Inferior parietal cortex (tissue), 1 donor: ENCODE data around the gene HNRNPLL.

Source experiments
- DNase-seq: peaks from one replicate; pipeline ENCODE4 v3.0.0-alpha.2; 2016; ENCODE audit errors: extremely low spot score

Gene HNRNPLL

DNA sequence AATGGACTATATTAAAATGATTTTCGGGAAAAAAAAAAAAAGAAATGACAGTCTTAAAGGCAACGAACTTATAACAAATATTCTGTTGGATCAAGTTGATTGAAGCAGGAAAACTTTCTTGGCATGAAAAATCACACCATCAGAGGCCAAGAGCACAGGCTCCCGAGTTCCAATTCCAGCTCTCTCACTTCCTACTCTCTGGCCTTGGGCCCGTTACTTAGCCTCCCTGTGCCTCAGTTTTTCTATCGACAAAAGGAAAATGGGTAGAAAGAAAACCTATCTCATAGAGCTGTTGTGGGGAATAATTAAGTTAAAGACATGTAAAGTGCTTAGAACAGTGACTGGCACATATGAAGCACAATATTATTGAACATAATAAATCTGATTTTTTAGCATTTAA is 74.2 kb downstream of the HNRNPLL start:
- no peak for DNase-seq

DNA sequence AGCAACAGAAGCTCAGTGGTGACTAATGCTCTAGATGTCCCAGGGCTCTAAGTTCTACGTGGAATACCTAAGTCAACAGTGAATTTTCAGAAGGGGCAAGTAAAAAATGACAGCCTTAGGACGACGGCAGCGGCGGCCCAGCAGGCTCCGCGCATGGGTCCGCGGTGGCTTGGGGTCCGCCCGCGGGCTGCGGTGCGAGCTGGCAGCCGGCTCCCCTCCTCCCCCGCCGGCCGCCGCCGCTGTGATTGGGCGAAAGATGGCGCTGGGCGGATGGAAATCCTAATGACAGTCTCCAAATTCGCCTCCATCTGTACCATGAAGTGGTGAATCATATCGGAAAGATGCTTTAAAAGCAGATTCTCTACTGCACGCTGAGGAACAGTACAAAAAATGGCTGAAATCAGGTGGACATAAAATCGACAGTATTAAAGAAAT is 74.7 kb downstream of the HNRNPLL start:
- DNase-seq = peak; percentile 61

DNA sequence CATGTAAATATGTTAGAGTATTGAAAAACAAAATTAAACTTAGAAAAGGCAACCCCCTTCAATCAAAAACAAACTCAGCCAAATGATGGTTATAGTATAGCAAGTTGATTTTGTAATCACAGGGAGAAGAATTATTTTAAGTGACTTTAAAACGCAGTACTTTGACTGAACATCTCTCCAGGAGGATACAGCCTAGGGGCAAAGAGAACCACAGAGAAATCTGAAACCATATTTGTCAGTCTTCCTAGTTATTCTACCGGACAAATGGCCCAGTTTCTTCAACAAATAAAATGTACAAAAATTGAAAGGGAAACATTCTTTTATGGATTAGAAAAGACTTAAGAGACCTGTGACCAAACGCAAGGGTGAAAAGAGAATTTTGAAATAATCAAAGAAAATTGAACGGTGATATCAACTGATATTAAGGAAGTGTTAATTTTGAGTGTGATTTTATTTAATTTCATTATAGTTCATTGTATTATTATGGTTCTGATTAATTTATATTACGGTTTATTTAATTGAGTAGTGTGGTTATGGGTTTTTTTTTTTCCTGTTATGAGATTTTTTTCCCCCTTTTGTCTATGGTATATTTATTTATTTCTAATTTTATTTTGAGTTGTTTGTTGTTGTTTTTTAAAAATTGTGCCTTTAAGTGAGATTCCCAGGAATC is 75.3 kb downstream of the HNRNPLL start:
- no peak for DNase-seq

DNA sequence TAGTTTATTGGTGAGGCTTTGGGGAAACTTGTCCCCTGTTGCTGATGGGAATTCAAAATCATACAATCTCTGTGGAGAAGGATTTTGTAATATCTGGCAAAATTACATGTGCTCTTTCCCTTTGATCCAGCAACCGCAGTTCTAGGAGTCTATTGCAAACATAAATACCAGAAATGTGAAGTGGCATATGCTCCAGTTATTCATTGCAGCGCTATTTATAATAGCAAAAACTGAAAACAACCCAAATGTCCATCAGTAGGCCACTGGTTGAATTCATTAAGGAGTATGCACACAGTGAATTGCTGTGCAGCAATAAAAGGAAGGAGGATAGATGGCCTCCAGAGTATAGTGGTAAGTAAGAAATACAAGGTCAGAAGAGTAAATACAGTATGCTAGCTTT is 76.5 kb downstream of the HNRNPLL start:
- no peak for DNase-seq

DNA sequence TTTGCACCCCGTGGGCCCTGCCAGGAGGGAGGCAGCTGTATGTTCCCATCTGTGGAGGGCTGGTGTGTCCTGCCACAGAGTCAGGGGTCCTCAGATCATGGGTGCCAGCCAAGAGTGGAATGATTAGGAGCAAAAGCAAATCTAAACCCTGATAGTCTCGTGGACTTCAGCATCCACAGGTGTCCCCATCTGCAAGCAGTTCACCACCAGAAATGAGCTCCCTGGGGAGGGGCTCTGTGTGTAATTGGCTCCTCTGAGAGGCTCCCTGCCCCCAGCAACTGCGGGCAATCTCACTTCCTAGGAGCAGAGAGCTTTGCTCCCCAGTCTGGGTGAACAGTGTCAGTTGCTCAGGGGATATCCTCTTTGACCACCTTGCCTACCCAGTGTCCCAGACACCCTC is 78.1 kb downstream of the HNRNPLL start:
- no peak for DNase-seq

DNA sequence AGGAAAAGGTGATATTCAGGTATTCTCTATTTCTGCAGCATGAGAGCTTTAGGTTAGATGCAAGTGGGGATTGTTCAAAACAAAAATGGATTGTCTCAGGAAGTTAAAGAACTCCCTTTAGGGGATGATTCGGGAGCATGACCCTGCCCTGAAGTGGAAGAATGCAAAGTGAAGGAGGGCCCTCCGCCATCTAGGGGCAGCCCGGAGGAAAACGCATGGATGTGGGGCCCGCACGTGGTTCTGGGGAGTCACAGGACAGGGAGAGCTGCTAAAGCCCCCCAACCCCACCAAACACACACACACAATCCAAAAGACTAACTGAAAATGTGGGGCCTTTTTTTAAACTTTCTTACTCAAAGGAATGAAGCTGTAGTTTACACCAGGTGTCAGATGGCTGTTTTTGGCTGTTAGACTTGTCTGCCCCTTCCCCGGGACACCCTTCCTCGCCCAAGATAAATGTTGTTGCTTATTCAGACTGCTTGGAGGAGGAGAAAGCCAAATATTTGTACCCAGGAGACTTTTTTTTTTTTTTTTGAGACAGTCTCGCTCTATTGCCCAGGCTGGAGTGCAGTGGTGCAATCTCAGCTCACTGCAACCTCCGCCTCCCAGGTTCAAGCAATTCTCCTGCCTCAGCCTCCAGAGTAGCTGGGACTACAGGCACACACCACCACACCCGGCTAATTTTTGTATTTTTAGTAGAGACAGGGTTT is 78.8 kb downstream of the HNRNPLL start:
- no peak for DNase-seq

DNA sequence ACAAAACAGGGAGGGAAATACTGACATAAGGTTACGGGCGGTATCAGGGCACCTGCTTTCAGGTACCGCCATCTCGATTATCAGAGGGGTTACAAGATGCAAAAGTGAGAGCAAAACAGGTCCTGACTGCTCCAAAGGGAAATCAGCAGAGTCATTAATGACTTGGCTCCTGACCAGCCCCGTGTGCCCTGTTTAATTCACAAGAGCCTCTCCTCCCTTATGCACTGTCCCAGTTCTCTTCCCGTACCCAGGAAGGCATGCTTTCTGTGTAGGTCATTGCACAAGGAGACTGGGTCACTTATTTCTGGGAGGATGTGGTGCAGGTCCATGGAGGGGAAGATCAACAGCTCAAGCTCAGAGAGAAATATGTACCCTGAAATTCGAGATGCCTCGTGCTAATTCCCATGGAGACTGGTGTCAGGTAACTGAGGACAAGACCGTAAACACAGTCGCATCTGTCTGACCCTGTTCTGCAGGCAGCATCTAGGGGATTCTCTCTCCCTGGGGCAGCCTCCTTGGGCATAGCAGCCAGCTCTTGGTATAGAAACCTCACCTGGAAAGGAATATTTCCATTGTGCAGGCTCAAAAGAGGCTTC is 79.9 kb downstream of the HNRNPLL start:
- DNase-seq = no peak

DNA sequence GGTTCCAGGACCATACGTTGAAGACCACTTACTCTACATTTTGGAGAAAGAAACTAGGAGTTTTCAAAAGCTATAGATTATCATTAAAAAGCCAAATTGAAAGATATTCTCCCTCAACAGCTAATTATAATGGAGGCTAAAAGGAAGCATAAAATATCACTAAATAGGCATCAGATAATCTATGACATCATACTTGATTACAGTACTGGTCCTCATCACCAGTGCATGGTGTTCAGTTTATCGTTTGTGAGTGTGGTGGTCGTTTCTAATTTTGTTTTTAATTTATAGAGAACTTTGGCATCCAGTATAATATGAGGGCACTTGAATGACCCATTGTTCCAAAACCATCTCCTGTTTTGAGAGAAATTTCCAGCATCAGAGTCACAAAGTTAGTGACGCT is 80.9 kb downstream of the HNRNPLL start:
- DNase-seq = no peak

DNA sequence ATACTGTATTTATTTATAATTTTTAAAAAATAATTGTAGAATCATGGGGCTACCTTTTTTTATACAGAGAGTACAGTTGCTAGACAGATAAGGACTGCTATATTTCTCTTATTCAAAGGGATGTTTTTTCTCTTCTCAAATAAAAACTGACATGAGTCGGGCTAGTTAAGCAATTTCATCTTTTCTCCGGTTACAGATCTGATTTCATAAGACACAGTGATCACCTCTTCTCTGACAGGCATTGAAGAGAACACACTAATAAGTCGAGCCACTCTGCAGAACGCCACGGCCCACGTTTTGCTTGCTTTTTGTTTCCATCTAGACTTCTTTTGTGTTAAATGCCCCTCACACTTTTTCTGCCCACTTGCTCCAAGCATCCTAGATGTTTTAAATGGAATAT is 85.4 kb downstream of the HNRNPLL start:
- no peak for DNase-seq

DNA sequence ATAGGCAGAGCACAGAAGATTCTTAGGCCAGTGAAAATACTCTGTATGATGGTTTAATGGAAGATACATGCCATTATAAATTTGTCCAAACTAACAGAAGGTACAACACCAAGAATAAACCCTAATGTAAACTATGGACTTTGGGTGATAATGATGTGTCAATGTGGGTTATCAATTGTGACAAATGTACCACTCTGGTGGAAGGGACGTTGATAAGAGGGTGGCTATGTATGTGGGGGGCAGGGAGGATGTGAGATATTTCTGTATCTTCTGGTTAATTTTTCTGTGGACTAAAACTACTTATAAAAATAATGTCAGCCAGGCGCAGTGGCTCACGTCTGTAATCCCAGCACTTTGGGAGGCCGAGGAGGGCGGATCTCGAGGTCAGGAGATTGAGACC is 86.2 kb downstream of the HNRNPLL start:
- DNase-seq = no peak

DNA sequence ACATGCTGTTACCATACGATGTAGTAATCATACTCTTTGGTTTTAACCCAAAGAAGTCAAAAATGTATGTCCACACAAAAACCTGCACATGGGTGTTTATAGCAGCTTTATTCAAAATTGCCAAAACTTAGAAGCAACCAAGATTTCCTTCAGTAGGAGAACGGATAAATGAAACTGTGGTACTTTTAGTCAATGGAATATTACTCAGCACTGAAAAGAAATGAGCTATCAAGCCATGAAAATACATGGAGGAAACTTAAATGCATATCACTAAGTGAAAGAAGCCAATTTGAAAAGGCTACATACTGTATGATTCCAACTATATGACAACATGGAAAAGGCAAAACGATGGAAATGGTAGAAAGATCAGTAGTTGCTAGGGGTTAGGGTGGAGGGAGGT is 86.6 kb downstream of the HNRNPLL start:
- no peak for DNase-seq

DNA sequence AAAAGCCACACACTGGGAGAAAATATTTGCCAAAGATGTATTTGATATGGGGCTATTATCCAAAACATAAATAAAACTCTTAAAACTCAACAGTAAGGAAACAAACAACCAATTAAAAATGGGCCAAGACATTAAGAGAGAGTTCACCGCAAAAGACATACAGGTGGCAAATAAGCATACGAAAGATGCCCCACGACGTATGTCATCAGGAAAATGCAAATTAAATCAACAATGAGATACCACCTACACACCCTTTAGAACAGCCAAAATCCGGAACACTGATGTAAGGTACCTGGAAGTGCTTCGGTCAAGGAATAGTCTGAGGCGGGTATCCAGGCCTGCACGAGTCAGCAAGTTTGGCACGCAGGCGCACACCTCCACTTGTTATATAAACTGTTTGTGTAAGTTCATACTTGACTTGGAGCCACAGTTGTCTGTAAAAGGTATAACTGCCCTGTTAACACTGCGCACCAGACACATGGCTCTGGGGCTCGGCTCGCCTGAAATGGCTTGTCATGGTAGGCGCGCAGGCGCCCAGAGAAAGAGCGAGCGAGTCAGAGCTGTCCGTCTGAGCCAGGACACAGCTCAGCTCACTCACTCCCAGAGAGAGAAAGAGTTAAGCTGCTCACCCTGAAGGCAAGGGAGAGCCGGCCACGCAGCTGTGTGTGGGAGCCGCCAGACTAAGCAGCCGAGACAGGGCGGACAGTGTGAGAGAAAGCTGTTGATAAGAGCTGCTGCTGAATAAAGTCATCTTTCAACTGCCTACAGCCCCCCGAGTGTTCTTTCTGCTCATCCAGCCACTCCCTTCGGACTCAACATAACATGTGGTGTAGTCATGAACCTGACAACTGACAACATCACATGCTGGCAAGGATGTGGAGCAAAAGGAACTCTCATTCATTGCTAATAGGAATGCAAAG is 87.3 kb downstream of the HNRNPLL start:
- peak; percentile 64 for DNase-seq

DNA sequence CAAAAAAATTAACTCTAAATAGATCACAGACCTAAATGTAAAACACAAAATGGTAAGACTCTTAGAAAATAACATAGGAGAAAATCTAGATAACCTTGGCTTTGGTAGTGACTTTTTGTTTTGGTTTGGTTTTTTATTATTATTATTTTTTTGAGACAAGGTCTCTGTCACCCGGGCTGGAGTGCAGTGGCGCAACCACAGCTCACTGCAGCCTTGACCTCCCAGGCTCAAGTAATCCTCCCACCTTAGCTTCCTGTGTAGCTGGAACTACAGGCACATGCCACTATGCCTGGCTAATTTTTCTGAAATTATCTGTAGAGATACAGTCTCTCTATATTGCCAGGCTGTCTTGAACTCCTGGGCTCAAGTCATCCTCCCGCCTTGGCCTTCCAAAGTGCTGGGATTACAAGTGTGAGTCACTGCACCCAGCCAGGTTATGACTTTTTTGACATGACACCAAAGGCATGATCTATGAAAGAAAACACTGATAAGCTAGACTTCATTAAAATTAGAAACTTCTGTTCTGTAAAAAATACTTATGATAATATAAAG is 88.0 kb downstream of the HNRNPLL start:
- DNase-seq = no peak

DNA sequence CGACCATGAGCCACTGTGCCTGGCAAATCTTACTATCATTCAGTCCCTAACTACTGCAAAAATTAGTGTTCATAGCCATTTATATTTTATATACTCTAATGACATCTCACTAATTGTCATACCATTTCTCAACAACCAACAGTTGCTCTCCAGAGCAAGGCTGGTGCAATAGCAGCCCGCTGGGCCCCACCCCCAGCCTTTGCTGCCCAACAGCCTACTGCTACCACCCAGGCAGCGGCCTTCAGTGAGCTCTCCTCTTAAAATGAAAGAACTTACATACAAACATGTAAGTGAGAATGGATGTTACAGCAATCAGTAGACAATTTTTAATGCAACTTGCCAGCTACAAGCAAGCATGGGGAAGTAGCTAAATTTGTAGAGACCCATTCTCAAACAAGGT is 90.5 kb downstream of the HNRNPLL start:
- no peak for DNase-seq
